K562 (cell line): Measurements from ENCODE around the gene ACTRT2. TPM values are rescaled to one million over a fixed set of nuclear protein-coding genes. Genes with fewer than 3 reads are reported as not detected.

ENCODE experiments used
- MTA1 ChIP-seq: fragments of 450-650 bp; IDR thresholded peaks from 2 replicates; pipeline ENCODE4 v1.6.1; 2017; ENCODE audit warnings: borderline replicate concordance
- REST ChIP-seq, 2 experiments: fragments of 450-650 bp; formaldehyde crosslinking in 1 of 2; IDR thresholded peaks; 2 replicates each; pipeline versions ENCODE4 v1.4.0 to v1.6.1; 2014 to 2020; ENCODE audit warnings: mild to moderate bottlenecking in 2 of 2, borderline replicate concordance in 1 of 2, low read depth in 1 of 2
- ZBTB2 ChIP-seq: fragments of 450-650 bp; IDR thresholded peaks from 2 replicates; pipeline ENCODE4 v1.6.1; 2016; ENCODE audit warnings: antibody characterized with exemption
- polyA plus RNA-seq, 8 experiments: library from polyadenylated mRNA; depleted of rRNA in 4 of 8; stranded (reverse) in 5 of 8; unstranded in 3 of 8; fragments of >200 nt; fragmentation: Nextera tagmentation in 2 of 8; fragmentation: Illumina TruSeq in 1 of 8; extraction: Ambion mirVana in 2 of 8; extraction: Trizol in 1 of 8; gene quantifications; 2 replicates each; pipeline versions ENCODE4 v1.2.1 to v1.2.3, GENCODE V29; 2011 to 2014; ENCODE audit warnings: inconsistent platforms in 1 of 8, missing spikeins in 1 of 8
- total RNA-seq, 7 experiments: library from RNA; depleted of rRNA in 6 of 7; stranded (reverse); fragments of >200 nt in 6 of 7; fragmentation: Illumina TruSeq in 2 of 7; extraction: Trizol in 2 of 7; gene quantifications; 2 replicates each; pipeline versions ENCODE4 v1.2.1 to v1.2.3, GENCODE V29; 2011 to 2021; ENCODE audit warnings: low replicate concordance in 1 of 7

Gene ACTRT2
- total and polyA plus RNA-seq, 9 of the 15 experiments (the other 6 are each of a cell fraction or from before 2014, with no cell fraction given): not detected

DNA sequence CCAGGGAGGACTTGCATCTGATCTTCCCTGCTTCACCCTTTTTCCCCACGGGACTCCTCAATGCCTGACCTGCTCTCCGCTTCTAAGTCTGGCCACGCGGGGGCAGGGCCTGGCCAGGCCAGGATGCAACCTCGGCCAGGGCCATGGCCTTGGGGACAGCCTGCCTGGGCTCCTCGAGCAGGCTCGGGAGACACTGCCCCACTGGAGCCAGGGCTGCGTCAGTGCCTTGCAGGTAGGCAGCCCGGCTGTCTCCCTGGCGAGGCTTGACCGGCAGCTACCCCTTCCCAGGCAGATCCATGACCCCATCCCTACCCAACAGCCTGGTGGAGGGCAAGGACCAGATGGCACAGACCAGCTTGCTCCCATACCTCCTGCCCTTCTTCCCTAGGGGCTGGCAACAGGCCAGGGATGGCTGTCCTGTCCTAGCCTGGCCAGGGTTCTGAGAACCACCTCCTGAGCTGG is 45.0 kb downstream of the ACTRT2 start (continued):
- TF ChIP-seq REST (IDR thresholded peaks at IDR 0.05; ENCODE audit: borderline replicate concordance) (peak; percentile 38; the same call in 1 of the 2 replicates), REST (CRISPR knock-in tag; IDR thresholded peaks at IDR 0.05; ENCODE audit: low read depth) (no peak), ZBTB2 (no peak), MTA1 (no peak)
